Endodermal cell (in vitro differentiated cells): ENCODE results near the gene PRLH. TPM values are rescaled to one million over a fixed set of nuclear protein-coding genes. Genes with fewer than 3 reads are reported as not detected.

ENCODE experiments used
- DNase-seq: peaks from one replicate; pipeline ENCODE4 v3.0.0-alpha.2; 2017
- H3K27ac ChIP-seq: 2 replicates; pipeline ENCODE4 v1.5.1; 2013; ENCODE audit warnings: mild to moderate bottlenecking, low read depth, low read length, moderate library complexity
- H3K27me3 ChIP-seq: 2 replicates; pipeline ENCODE4 v1.6.1; 2013; ENCODE audit warnings: mild to moderate bottlenecking, low read length, moderate library complexity; ENCODE audit not compliant: insufficient read depth, control insufficient read depth, poor library complexity, severe bottlenecking
- H3K36me3 ChIP-seq: 2 replicates; pipeline ENCODE4 v1.7.0; 2013; ENCODE audit warnings: mild to moderate bottlenecking, low read length, moderate library complexity; ENCODE audit not compliant: control insufficient read depth, insufficient read depth
- H3K4me1 ChIP-seq: one replicate; pipeline ENCODE4 v1.7.0; 2013; ENCODE audit warnings: low read length; ENCODE audit not compliant: control insufficient read depth, insufficient read depth
- H3K4me3 ChIP-seq: 2 replicates; pipeline ENCODE4 v1.5.1; 2013; ENCODE audit warnings: mild to moderate bottlenecking, low read length, moderate library complexity
- H3K9ac ChIP-seq: 2 replicates; pipeline ENCODE4 v1.6.1; 2013; ENCODE audit warnings: mild to moderate bottlenecking, low read length, moderate library complexity; ENCODE audit not compliant: poor library complexity, severe bottlenecking; ENCODE audit errors: extremely low read depth
- H3K9me3 ChIP-seq: 2 replicates; pipeline ENCODE4 v1.6.1; 2013; ENCODE audit warnings: mild to moderate bottlenecking, low read length, moderate library complexity; ENCODE audit not compliant: control insufficient read depth
- H3K27ac Mint-ChIP-seq: 2 replicates; pipeline ENCODE4 v1.8.0; 2020; ENCODE audit warnings: mixed read lengths
- H3K27me3 Mint-ChIP-seq: 2 replicates; pipeline ENCODE4 v1.8.0; 2021; ENCODE audit warnings: mild to moderate bottlenecking, mixed read lengths; ENCODE audit not compliant: insufficient read depth
- H3K36me3 Mint-ChIP-seq: 2 replicates; pipeline ENCODE4 v1.8.0; 2020; ENCODE audit warnings: low read depth, mixed read lengths
- H3K4me1 Mint-ChIP-seq: 2 replicates; pipeline ENCODE4 v1.8.0; 2020; ENCODE audit warnings: mixed read lengths
- H3K4me3 Mint-ChIP-seq: 2 replicates; pipeline ENCODE4 v1.8.0; 2020; ENCODE audit warnings: mild to moderate bottlenecking, moderate library complexity, mixed read lengths
- H3K9me3 Mint-ChIP-seq: 2 replicates; pipeline ENCODE4 v1.8.0; 2020; ENCODE audit warnings: mild to moderate bottlenecking, mixed read lengths
- WGBS, 2 experiments: methylation state at CpG; one replicate each; pipeline versions ENCODE4 v1.1.5 to v1.1.7; 2013; ENCODE audit warnings: missing lambda C conversion rate in 2 of 2, mixed read lengths in 1 of 2; ENCODE audit not compliant: insufficient coverage in 1 of 2, insufficient read length in 1 of 2; 5-methylcytosine and 5-hydroxymethylcytosine counted together
- total RNA-seq, 2 donors: library from RNA; stranded (reverse); fragmentation: NEBNext Ultra II Directional in 1 of 2; extraction: Animal tissue kit (Norgen Biotek cat#: 25700) in 1 of 2; gene quantifications; 2 replicates in 1 of 2; 3 replicates in 1 of 2; pipeline ENCODE4 v1.2.1, GENCODE V29; 2021
- TF ChIP-seq, protein P1 (sequence below): fragments of 200-600 bp; sonication (generic); conservative IDR thresholded peaks from 2 replicates; pipeline ENCODE4 v1.5.0; 2021; ENCODE audit warnings: antibody characterized with exemption, mild to moderate bottlenecking

PRLH gene
- total RNA-seq, 2 donors from 2014 or later, result not detected

DNA sequence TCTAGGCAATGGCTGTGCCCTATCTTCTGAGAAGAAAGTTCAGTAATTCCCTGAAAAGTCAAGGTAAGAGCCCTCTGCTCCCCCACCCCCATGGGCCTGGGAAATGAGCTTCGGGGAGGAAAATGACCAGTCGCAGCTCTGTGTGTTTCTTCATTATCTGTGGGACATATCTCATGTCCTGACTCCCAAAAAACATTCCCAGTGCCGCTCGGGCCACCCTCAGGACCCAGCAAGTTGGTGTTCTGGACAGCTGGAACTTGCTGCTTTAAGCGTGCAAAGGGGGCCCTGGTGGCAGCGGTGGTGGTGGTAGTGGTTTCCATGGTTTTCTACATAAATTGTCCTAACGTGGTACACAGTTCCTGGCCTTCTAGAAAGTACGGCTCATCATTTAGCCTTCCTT, 17.2 kb upstream of the PRLH start:
- no peak for DNase-seq
- H3K36me3 ChIP-seq, result no peaks in the 10 kb centered on the region
- Mint-ChIP-seq H3K4me1 (peaks cover 19% of the 10 kb centered on the region), H3K4me3 (no peak overlapping the region), H3K27ac (no peak overlapping the region), H3K9me3 (peaks cover 9% of the 10 kb centered on the region), H3K27me3 (no peaks in the 10 kb centered on the region), H3K36me3 (peaks cover 5% of the 10 kb centered on the region)
- no peaks in the 10 kb centered on the region for H3K27me3 ChIP-seq
- 93 to 94% methylated on average over 5 to 8 of the region's 8 CpGs for WGBS, 2 experiments
- no peak overlapping the region for H3K27ac ChIP-seq
- peaks cover 8% of the 10 kb centered on the region for H3K4me1 ChIP-seq
- H3K9ac ChIP-seq, result no peak overlapping the region
- H3K9me3 ChIP-seq, result no peaks in the 10 kb centered on the region
- H3K4me3 ChIP-seq, result no peak overlapping the region
- TF ChIP-seq, protein P1, sequence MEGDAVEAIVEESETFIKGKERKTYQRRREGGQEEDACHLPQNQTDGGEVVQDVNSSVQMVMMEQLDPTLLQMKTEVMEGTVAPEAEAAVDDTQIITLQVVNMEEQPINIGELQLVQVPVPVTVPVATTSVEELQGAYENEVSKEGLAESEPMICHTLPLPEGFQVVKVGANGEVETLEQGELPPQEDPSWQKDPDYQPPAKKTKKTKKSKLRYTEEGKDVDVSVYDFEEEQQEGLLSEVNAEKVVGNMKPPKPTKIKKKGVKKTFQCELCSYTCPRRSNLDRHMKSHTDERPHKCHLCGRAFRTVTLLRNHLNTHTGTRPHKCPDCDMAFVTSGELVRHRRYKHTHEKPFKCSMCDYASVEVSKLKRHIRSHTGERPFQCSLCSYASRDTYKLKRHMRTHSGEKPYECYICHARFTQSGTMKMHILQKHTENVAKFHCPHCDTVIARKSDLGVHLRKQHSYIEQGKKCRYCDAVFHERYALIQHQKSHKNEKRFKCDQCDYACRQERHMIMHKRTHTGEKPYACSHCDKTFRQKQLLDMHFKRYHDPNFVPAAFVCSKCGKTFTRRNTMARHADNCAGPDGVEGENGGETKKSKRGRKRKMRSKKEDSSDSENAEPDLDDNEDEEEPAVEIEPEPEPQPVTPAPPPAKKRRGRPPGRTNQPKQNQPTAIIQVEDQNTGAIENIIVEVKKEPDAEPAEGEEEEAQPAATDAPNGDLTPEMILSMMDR, result no peak

DNA sequence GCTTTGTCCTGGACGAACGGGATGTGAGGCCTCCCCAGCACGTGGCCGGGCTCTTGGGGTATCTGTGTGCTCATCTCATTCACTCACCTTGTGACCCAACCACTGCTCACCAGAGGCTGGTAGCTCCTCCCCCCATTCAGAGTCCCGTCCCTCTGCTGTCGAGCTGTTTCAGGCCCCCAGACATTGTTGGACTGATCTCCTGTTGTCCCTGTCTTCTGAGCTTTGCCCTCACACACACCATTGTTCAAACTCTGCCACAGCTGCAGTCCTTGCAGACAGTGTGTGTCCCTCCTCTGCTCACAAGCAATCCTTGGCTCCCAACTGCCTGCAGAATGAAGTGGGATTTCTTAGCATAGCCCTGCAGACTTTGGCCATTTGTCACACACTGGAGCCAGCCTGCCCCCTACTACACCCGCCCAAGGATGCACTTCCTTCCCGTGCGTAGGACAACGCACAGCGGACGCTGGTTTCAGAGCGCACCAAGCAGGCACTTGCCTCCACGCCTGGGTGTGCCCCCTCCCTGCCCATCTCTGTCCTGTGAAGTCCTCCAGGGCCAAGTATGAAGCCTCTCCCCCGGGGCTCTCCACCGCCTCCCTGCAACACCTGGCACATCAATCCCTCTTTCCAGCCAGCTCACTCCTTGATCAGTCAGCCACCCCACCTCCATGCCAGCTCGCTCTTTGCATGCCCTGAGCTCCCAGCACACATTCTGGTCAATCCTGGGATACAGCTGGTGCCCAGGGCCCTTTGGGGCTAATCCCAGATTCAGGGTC, 16.5 kb upstream of the PRLH start:
- Mint-ChIP-seq H3K9me3 (peaks cover 13% of the 10 kb centered on the region), H3K36me3 (peaks cover 5% of the 10 kb centered on the region), H3K4me1 (peaks cover 19% of the 10 kb centered on the region), H3K27me3 (no peaks in the 10 kb centered on the region), H3K4me3 (no peak overlapping the region), H3K27ac (no peak overlapping the region)
- H3K4me1 ChIP-seq, result peaks cover 8% of the 10 kb centered on the region
- H3K27ac ChIP-seq, result no peak overlapping the region
- TF ChIP-seq, protein P1, result no peak
- WGBS, 2 experiments, result 85% methylated on average over 14 to 17 of the region's 17 CpGs
- no peaks in the 10 kb centered on the region for H3K27me3 ChIP-seq
- no peak overlapping the region for H3K4me3 ChIP-seq
- no peak overlapping the region for H3K9ac ChIP-seq
- DNase-seq, result no peak
- H3K36me3 ChIP-seq, result no peaks in the 10 kb centered on the region
- no peaks in the 10 kb centered on the region for H3K9me3 ChIP-seq

DNA sequence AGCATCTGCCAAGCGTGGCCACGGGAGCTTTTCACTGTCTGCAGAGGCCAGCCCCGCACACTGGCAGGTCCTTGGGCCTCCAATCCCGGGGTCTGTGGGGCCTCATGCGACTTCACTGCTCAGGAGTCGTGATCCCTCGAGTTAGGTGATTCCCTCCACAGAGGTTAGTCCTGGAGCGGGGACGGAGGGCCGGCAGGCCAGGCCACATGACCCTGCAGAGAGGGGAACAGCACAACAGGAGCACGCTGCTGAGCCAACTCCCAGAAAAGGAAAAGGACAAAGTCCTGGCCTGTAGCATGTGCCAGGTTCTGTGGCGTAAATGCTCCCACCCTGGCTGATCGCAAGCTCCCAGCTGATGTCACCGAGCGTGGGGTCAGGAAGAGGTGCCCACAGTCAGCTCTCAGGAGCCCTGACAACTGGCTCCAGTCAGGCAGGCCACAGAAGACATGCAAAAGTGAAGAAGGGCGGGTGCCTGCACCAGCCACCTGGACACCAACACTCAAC, 15.3 kb upstream of the PRLH start:
- Histone ChIP-seq H3K36me3 (no peaks in the 10 kb centered on the region), H3K4me1 (peaks cover 6% of the 10 kb centered on the region), H3K4me3 (no peak overlapping the region), H3K9ac (no peak overlapping the region), H3K9me3 (peaks cover 10% of the 10 kb centered on the region), H3K27ac (no peak overlapping the region), H3K27me3 (no peaks in the 10 kb centered on the region)
- no peak for DNase-seq
- Mint-ChIP-seq H3K4me3 (no peak overlapping the region), H3K36me3 (peaks cover 5% of the 10 kb centered on the region), H3K4me1 (peaks cover 11% of the 10 kb centered on the region), H3K9me3 (peaks cover 18% of the 10 kb centered on the region), H3K27ac (no peak overlapping the region), H3K27me3 (no peaks in the 10 kb centered on the region)
- 92% methylated on average over 6 to 16 of the region's 16 CpGs for WGBS, 2 experiments
- TF ChIP-seq, protein P1, result no peak
